Keratinocyte (primary cell): Measurements from ENCODE around the gene BMPER. TPM values are rescaled to one million over a fixed set of nuclear protein-coding genes. Genes with fewer than 3 reads are reported as not detected.

Experiments used
- DNase-seq: peaks from one replicate; pipeline ENCODE4 v3.0.0-alpha.2; 2011; ENCODE audit warnings: low read depth, missing footprints, low spot score
- FAIRE-seq: peaks from 2 replicates; lab custom pipeline; 2011; peaks lifted over from hg19 to GRCh38; lab: Jason Lieb, UNC
- H2AFZ ChIP-seq: 2 replicates; pipeline ENCODE4 v1.6.0; 2012; ENCODE audit warnings: low read length, control low read depth, inconsistent platforms; ENCODE audit not compliant: control insufficient read depth
- H3K27ac ChIP-seq: 2 replicates; pipeline ENCODE4 v1.5.1; 2011; ENCODE audit warnings: low read length; ENCODE audit not compliant: control insufficient read depth, insufficient read depth
- H3K27me3 ChIP-seq: 3 replicates; pipeline ENCODE4 v1.6.0; 2011; ENCODE audit warnings: low read length; ENCODE audit not compliant: control insufficient read depth, insufficient read depth; ENCODE audit errors: extremely low read depth
- H3K36me3 ChIP-seq, 2 experiments: 2 replicates in 1 of 2; 3 replicates in 1 of 2; pipeline ENCODE4 v1.5.1; 2011; ENCODE audit warnings: low read length in 2 of 2, mild to moderate bottlenecking in 1 of 2; ENCODE audit not compliant: control insufficient read depth in 2 of 2, insufficient read depth in 2 of 2; ENCODE audit errors: extremely low read depth in 1 of 2
- H3K4me1 ChIP-seq: 3 replicates; pipeline ENCODE4 v1.5.1; 2011; ENCODE audit warnings: low read length; ENCODE audit not compliant: control insufficient read depth, insufficient read depth; ENCODE audit errors: extremely low read depth
- H3K4me2 ChIP-seq: 3 replicates; pipeline ENCODE4 v1.6.0; 2011; ENCODE audit warnings: low read depth, low read length; ENCODE audit not compliant: control insufficient read depth, insufficient read depth; ENCODE audit errors: extremely low read depth
- H3K4me3 ChIP-seq, 3 experiments: fragments of 200-600 bp in 1 of 3; sonication (generic) in 1 of 3; 2 replicates in 2 of 3; 3 replicates in 1 of 3; pipeline ENCODE4 v1.5.1; 2011 to 2016; ENCODE audit warnings: low read length in 3 of 3, mild to moderate bottlenecking in 3 of 3, control low read depth in 2 of 3, inconsistent platforms in 1 of 3, low read depth in 1 of 3, mixed read lengths in 1 of 3, mixed run types in 1 of 3, moderate library complexity in 1 of 3; ENCODE audit not compliant: control insufficient read depth in 2 of 3, insufficient read depth in 2 of 3; ENCODE audit errors: extremely low read depth in 1 of 3
- H3K79me2 ChIP-seq: 2 replicates; pipeline ENCODE4 v1.6.0; 2012; ENCODE audit warnings: low read length; ENCODE audit not compliant: control insufficient read depth, insufficient read depth
- H3K9ac ChIP-seq: 3 replicates; pipeline ENCODE4 v1.6.0; 2011; ENCODE audit warnings: low read length; ENCODE audit not compliant: control insufficient read depth, insufficient read depth; ENCODE audit errors: extremely low read depth
- H3K9me1 ChIP-seq: 3 replicates; pipeline ENCODE4 v1.6.0; 2011; ENCODE audit warnings: low read length; ENCODE audit not compliant: control insufficient read depth, insufficient read depth; ENCODE audit errors: extremely low read depth
- H3K9me3 ChIP-seq: 2 replicates; pipeline ENCODE4 v1.5.1; 2012; ENCODE audit warnings: low read depth, low read length; ENCODE audit not compliant: control insufficient read depth
- H4K20me1 ChIP-seq: 3 replicates; pipeline ENCODE4 v1.6.0; 2011; ENCODE audit warnings: low read length; ENCODE audit not compliant: control insufficient read depth, insufficient read depth; ENCODE audit errors: extremely low read depth
- EZH2 ChIP-seq: IDR thresholded peaks from one replicate; pipeline ENCODE4 v1.6.1; 2012; ENCODE audit warnings: inconsistent platforms, mild to moderate bottlenecking, low read length, moderate library complexity
- dilution Hi-C: fragments of 300-500 bp; cut with MboI; formaldehyde crosslinking; loops from one replicate; pipeline ENCODE4 v1.7.0; 2020; ENCODE audit warnings: low sequenced_read_pairs; ENCODE audit not compliant: extremely low pct_ligation_motif_present
- polyA plus RNA-seq, 5 experiments: library from polyadenylated mRNA; depleted of rRNA in 3 of 5; stranded (reverse) in 3 of 5; stranded (forward) in 1 of 5; unstranded in 1 of 5; fragments of >200 nt; gene quantifications; 1 replicate in 1 of 5; 2 replicates in 3 of 5; 3 replicates in 1 of 5; pipeline versions ENCODE4 v1.2.1 to v1.2.3, GENCODE V29; 2011 to 2012; ENCODE audit warnings: missing spikeins in 2 of 5, low read depth in 1 of 5, low replicate concordance in 1 of 5
- TF ChIP-seq, protein P1 (sequence below), 3 experiments: IDR thresholded peaks in 1 of 3; conservative IDR thresholded peaks in 1 of 3; optimal IDR thresholded peaks in 1 of 3; 2 replicates in 2 of 3; 3 replicates in 1 of 3; pipeline versions ENCODE3 to v1.5.1; 2011; ENCODE audit warnings: low read length in 3 of 3, mild to moderate bottlenecking in 3 of 3, moderate library complexity in 2 of 3, control low read depth in 1 of 3, inconsistent platforms in 1 of 3; ENCODE audit not compliant: insufficient read depth in 2 of 3; ENCODE audit errors: extremely low read depth in 1 of 3

Gene BMPER
- polyA plus RNA-seq, 1 donor (not counting 4 experiments of a cell fraction or from before 2014, with no cell fraction given): 0.67 TPM

DNA sequence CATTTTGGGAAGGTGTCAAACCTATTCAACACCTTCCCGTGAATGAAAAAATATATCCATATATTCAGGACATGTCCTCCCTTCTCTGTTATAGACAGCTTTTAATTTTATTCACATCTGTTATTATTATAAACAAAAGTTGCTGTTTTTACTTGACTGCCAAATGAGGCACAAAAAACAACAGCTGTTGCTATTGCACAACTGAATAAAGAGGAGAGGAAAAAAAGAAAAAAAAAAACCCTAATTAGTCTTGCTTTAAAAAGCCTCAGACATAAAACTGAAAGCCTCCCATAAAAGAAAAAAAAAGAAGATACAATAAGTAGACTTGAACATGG is 153.4 kb downstream of the BMPER start:
- no peaks in the 10 kb centered on the region for H3K9me3 ChIP-seq
- dilution Hi-C loops: no loop called here
- H4K20me1 ChIP-seq: no peaks in the 10 kb centered on the region
- H3K9me1 ChIP-seq: no peaks in the 10 kb centered on the region
- no peak overlapping the region for H3K4me2 ChIP-seq
- H3K27me3 ChIP-seq: no peaks in the 10 kb centered on the region
- H3K79me2 ChIP-seq: no peaks in the 10 kb centered on the region
- no peaks in the 10 kb centered on the region for H3K36me3 ChIP-seq
- H2AFZ ChIP-seq: no peak overlapping the region
- TF ChIP-seq, protein P1, sequence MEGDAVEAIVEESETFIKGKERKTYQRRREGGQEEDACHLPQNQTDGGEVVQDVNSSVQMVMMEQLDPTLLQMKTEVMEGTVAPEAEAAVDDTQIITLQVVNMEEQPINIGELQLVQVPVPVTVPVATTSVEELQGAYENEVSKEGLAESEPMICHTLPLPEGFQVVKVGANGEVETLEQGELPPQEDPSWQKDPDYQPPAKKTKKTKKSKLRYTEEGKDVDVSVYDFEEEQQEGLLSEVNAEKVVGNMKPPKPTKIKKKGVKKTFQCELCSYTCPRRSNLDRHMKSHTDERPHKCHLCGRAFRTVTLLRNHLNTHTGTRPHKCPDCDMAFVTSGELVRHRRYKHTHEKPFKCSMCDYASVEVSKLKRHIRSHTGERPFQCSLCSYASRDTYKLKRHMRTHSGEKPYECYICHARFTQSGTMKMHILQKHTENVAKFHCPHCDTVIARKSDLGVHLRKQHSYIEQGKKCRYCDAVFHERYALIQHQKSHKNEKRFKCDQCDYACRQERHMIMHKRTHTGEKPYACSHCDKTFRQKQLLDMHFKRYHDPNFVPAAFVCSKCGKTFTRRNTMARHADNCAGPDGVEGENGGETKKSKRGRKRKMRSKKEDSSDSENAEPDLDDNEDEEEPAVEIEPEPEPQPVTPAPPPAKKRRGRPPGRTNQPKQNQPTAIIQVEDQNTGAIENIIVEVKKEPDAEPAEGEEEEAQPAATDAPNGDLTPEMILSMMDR (optimal IDR thresholded peaks at IDR 0.05 in 1 of 3, IDR thresholded peaks at IDR 0.05 in 1 of 3, conservative IDR thresholded peaks at IDR 0.05 in 1 of 3; ENCODE audit: extremely low read depth in 1 of 3, insufficient read depth in 2 of 3, low read length in 3 of 3): no peak
- TF ChIP-seq EZH2: no peak
- H3K4me1 ChIP-seq: peaks cover 40% of the 10 kb centered on the region
- FAIRE-seq (no peak), DNase-seq (no peak)
- H3K27ac ChIP-seq: no peak overlapping the region
- no peak overlapping the region for H3K9ac ChIP-seq
- H3K4me3 ChIP-seq: no peak overlapping the region

GRCh38 chr7:34059136-34059828 is 153.9 kb downstream of the BMPER start:
- dilution Hi-C loops: no loop called here
- no peaks in the 10 kb centered on the region for H3K27me3 ChIP-seq
- H3K4me3 ChIP-seq: no peak overlapping the region
- H3K4me2 ChIP-seq: no peak overlapping the region
- no peaks in the 10 kb centered on the region for H3K36me3 ChIP-seq
- no peak overlapping the region for H3K9ac ChIP-seq
- H2AFZ ChIP-seq: peak overlapping the region; percentile 11
- FAIRE-seq (peak; percentile 32), DNase-seq (no peak)
- peaks cover 40% of the 10 kb centered on the region for H3K4me1 ChIP-seq
- no peaks in the 10 kb centered on the region for H3K79me2 ChIP-seq
- H3K27ac ChIP-seq: no peak overlapping the region
- no peaks in the 10 kb centered on the region for H4K20me1 ChIP-seq
- H3K9me1 ChIP-seq: no peaks in the 10 kb centered on the region
- no peak for TF ChIP-seq EZH2
- H3K9me3 ChIP-seq: no peaks in the 10 kb centered on the region
